ENCODE data around the gene C22orf23. TPM values are rescaled to one million over a fixed set of nuclear protein-coding genes. Genes with fewer than 3 reads are reported as not detected.

Gene C22orf23
- total and polyA plus RNA-seq, 2 of the 4 experiments (the other 2 are of a cell fraction) = 0.39 to 0.54 TPM

- Histone ChIP-seq H3K9me3 (ENCODE audit: control insufficient read depth, insufficient read depth, low read length) (no peaks in the 10 kb centered on the region), H2AK5ac (ENCODE audit: low read depth, low read length) (no peak overlapping the region), H3K27me3 (ENCODE audit: control insufficient read depth, insufficient read depth, low read length) (no peaks in the 10 kb centered on the region), H3K14ac (replicated peaks; ENCODE audit: low read depth, low read length) (no peak overlapping the region), H3K18ac (ENCODE audit: low read depth, low read length) (no peak overlapping the region), H4K91ac (ENCODE audit: insufficient read depth, low read depth, low read length) (no peak overlapping the region), H4K8ac (ENCODE audit: low read depth in 2 of 2, low read length in 2 of 2) (no peak overlapping the region), H3K23ac (ENCODE audit: low read depth, low read length) (no peak overlapping the region), H3K36me3 (ENCODE audit: control insufficient read depth, insufficient read depth, low read length) (peaks cover 52% of the 10 kb centered on the region), H2AK9ac (replicated peaks; ENCODE audit: low read depth, low read length, poor library complexity) (no peak overlapping the region), H2AFZ (replicated peaks; ENCODE audit: low read length, poor library complexity) (no peak overlapping the region), H4K5ac (ENCODE audit: low read depth, low read length) (no peak overlapping the region), H4K20me1 (ENCODE audit: insufficient read depth, low read length) (peaks cover 4% of the 10 kb centered on the region), H2BK5ac (ENCODE audit: low read depth, low read length, poor library complexity, severe bottlenecking) (no peak overlapping the region), H3K9me1 (ENCODE audit: insufficient read depth, low read length) (no peaks in the 10 kb centered on the region), H3K56ac (ENCODE audit: extremely low read depth, insufficient read depth, low read length) (no peak overlapping the region), H3K4me1 (ENCODE audit: control insufficient read depth, insufficient read depth, low read length) (no peaks in the 10 kb centered on the region), H2BK20ac (ENCODE audit: low read depth, low read length) (no peak overlapping the region), H3K4me3 (ENCODE audit: insufficient read depth, low read depth, low read length) (no peak overlapping the region), H3K4me2 (ENCODE audit: low read depth, low read length) (no peak overlapping the region), H3K79me1 (ENCODE audit: low read depth in 1 of 2, low read length in 2 of 2) (peaks cover 5 to 20% of the 10 kb centered on the region in 2 experiments; a peak in 3 of 4 replicates), H2BK15ac (ENCODE audit: low read depth, low read length) (no peak overlapping the region), H3K27ac (ENCODE audit: insufficient read depth, low read length) (no peak overlapping the region), H3K4ac (ENCODE audit: low read depth, low read length) (no peak overlapping the region), H3K9ac (ENCODE audit: low read depth, low read length) (no peak overlapping the region), H2BK120ac (ENCODE audit: low read depth, low read length) (no peak overlapping the region)
- POLR2A ChIA-PET (ENCODE audit: unreplicated experiment) = no interaction called here
- intact Hi-C loops (cut with micrococcal nuclease) (no loop called here), dilution Hi-C loops (cut with HindIII; ENCODE audit: low sequenced_read_pairs, unreplicated experiment) (no loop called here), in situ Hi-C loops (cut with MboI; ENCODE audit: low sequenced_read_pairs) (no loop called here)
- BruUV-seq (replicated peaks) = no TSS peak
- CTCF ChIA-PET = no interaction called here
- WGBS, 2 experiments (ENCODE audit: extremely low coverage in 2 of 2, insufficient read length in 1 of 2) = no CpG with 5 or more reads among the region's 4 CpGs
- TF ChIP-seq MXI1 (IDR thresholded peaks at IDR 0.05; ENCODE audit: borderline replicate concordance, low read depth, low read length) = no peak
- no peak for TF ChIP-seq RFX5 (IDR thresholded peaks at IDR 0.05; ENCODE audit: low read depth, low read length)
- no peak for TF ChIP-seq NFE2L2 (IDR thresholded peaks at IDR 0.05; ENCODE audit: low read depth, low read length)
- TF ChIP-seq MAFK (IDR thresholded peaks at IDR 0.05; ENCODE audit: low read depth, low read length) = no peak
- no peak for TF ChIP-seq USF2 (IDR thresholded peaks at IDR 0.05; ENCODE audit: low read depth, low read length)
- DNase-seq (no peak), ATAC-seq (ENCODE audit: low read depth) (no peak)
Measured at GRCh38 chr22:37917874-37918548, 35.4 kb downstream of the C22orf23 start.
